GM18867 (cell line): ENCODE data around the gene LSS.
"Not testable (repeated sequence)": the region's sequence is repeated elsewhere in the genome, so short reads cannot be mapped to it uniquely, and the experiment has no call there.

Experiments used
- ATAC-seq: cut with Tn5 transposase; IDR thresholded peaks from one replicate; pipeline ENCODE4 v1.9.1; 2021; ENCODE audit warnings: mild to moderate bottlenecking, moderate library complexity; ENCODE audit not compliant: unreplicated experiment

The LSS gene

DNA sequence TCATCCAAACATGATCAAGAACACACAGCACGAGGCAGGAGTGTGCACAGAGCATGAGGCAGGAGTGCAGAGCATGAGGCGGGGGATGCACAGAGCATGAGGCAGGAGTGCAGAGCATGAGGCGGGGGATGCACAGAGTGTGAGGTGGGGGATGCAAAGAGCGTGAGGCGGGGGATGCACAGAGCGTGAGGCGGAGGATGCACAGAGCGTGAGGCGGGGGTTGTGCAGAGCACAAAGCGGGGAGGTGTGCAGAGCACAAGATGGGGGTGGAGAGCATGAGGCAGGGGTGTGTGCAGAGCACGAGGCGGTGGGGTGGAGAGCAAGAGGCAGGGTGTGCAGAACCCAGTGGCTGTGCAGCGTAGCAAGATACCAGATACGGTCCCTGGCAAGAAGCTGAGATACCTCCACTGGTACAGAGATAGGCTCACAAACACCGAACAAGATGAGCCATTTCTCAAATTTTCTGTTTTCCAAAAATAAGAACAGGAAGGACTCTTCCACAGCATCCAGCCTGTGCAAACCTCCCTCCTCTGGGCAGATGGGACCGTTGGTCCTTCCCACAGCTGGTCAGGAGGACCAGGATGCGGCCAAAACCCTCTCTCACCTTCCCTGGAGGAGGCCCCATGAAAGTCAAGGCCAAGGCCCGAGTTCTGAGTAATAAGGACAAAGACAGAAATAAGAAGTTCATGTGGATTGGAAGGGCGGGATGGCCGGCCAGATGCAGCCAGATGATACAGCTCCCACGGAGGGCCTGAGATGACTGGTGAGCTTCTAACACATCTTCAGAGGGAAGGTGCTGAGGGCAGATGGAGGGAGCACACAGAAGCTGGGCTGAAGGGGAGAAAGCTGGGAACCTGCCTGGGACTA, 56.3 kb downstream of the LSS start:
- no peak for ATAC-seq

DNA sequence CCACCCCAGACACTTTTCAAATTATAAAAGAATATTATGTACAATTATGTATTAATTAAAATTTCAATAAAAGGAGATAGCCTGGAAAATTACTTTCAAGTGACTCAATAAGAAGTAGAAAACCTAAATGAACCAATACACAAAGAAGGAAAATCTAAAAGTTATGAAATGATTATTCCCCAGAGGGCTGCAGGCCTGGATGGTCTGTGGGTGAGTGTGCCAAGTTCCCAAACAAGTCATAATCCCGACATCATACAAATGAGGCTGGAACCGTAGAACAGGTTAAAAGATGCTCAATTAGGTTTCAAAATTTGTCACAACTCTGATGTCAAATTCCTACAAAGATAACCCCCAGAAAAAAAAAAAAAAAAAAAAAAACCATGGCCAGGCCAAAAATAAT, 57.0 kb downstream of the LSS start:
- no peak for ATAC-seq

DNA sequence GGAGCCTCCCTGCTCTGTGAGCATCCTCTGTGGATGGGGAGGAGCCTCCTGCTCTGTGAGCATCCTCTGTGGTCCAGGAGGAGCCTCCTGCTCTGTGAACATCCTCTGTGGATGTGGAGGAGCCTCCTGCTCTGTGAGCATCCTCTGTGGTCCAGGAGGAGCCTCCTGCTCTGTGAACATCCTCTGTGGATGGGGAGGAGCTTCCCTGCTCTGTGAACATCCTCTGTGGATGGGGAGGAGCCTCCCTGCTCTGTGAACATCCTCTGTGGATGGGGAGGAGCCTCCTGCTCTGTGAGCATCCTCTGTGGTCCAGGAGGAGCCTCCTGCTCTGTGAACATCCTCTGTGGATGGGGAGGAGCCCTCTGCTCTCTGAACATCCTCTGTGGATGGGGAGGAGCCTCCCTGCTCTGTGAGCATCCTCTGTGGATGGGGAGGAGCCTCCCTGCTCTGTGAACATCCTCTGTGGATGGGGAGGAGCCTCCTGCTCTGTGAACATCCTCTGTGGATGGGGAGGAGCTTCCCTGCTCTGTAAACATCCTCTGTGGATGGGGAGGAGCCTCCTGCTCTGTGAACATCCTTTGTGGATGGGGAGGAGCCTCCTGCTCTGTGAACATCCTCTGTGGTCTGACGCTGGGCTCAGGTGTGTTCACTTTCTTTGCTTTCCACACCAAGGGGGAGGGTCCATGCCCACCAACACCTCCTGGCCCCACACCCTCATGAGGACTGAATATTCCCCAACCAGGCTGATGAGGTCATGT, 58.0 kb downstream of the LSS start:
- not testable (repeated sequence) for ATAC-seq

DNA sequence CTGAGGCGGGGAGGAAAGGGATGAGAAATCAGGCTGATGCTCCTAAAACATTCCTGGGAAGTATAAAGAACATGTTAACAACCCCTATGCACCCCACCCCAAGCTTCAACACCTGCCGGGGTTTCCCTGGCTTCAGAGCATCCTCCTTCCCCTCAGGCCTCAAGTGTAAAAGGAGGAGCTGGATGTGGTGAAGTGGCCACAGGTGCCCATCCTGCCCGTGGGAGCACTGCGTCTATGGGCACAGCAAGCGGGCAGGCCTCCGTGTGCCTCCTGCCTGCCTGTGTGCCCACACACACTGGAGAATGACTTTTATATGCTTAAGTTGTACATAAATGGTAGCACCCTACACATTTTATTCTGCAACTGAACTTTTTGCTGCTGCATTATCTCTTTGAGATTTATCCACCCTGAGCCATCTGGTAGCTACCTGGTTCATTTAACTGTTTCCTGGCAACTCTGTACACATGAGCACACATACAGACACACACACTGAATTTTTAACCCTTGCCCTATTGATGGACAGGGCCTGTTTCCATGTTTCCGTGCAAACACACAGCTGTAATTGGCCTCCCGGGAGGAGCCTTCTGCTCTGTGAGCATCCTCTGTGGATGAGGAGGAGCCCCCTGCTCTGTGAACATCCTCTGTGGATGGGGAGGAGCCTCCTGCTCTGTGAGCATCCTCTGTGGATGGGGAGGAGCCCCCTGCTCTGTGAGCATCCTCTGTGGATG, 59.8 kb downstream of the LSS start:
- no peak for ATAC-seq

DNA sequence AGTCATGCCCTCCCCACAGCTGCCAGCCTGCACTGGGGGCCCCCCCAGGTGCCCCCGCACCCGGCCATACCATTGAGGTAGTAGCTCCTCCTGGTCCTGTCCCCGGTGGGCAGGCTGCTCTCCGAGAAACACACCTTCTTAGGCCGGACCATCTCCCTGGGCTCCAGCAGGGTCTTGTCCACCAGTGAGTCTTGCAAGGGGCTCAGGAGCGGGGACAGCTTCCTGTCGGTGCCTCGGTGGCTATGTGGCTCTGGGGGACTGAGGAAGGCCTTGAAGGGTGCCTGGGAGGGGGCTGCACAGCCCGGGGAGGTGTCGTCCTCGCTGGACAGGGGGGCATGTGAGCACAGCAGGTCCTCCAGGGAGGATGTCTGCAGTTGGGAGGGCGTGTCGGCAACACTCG, 60.3 kb downstream of the LSS start:
- no peak for ATAC-seq

DNA sequence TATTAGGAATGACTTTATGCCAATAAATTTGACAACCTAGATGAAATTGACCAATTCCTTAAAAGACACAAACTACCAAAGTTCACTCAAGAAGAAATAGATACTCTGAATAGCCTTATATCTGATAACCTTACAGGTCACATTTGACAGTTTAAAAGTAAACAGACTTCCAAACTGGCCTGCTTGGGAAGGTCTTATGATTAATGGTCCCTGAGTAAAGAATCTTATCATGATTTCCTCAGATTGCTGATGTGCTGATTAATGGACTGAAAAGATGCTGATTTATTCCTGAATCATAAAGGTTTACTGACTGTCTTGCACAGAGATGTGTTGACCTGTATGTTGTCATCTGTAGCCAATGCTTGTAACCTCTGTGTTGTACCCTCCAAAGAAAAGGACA, 63.5 kb downstream of the LSS start:
- ATAC-seq: no peak

DNA sequence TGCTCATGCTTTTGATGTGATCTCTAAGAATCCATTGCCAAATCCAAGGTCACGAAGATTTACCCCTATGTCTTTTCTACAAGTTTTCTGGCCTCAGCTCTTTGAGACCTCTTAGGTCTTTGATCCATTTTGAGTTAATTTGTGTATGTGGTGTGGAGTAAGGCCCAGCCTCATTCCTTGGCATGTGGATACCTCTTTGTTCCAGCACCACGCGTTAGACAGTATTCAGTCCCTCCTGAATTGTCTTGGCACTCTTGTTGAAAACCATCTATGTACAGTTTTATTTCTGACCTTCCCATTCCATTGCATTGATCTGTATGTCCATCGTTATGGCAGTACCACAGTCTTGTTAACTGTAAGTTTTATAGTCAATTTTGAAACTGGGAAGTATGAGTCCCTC, 65.2 kb downstream of the LSS start:
- ATAC-seq: no peak

DNA sequence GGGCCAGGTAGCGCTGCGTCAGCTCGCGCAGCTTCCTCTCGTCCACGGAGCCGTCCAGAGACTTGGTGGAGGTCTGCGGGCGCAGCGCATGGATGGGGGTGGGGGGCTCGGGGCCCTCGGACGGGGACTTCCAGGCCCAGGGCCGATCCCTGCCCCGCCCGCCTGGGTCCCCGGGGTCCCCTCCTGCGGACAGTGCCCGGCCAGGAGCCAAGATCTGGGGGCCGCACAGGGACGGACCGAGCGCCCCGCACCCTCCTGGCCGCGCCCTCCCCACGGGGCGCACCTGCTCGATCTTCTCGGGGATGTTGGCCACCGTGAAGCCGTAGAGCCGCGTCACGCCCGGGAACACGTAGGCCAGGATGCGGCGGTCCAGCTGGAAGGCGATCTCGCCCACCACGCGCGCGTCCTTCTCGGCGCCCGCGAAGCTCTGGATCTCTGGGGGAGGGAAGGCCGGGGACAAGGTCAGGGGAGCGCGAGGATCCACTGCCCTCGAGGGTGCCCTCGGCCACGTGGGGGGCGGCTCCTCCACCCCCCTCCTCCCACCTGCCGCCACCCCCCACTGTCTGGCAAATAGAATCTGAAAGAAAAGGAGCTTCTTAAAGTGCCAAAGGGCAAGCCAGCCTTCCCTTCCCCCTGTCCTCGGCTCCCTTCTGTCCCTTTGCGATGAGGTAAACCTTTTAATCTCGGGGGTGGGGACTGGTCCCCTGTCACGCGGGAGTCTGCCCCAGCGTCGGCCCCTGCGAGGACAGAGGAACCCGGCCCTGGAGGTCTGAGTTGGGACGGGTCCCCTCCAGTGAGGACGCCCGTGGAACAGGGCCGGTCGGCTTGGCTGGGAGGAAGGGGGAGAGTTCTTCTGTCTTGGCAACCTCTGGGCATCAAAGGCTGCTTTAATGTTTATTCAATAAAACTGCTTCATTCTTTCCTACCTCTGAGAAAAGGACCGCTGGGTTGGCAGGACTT, 66.7 kb downstream of the LSS start:
- no peak for ATAC-seq

DNA sequence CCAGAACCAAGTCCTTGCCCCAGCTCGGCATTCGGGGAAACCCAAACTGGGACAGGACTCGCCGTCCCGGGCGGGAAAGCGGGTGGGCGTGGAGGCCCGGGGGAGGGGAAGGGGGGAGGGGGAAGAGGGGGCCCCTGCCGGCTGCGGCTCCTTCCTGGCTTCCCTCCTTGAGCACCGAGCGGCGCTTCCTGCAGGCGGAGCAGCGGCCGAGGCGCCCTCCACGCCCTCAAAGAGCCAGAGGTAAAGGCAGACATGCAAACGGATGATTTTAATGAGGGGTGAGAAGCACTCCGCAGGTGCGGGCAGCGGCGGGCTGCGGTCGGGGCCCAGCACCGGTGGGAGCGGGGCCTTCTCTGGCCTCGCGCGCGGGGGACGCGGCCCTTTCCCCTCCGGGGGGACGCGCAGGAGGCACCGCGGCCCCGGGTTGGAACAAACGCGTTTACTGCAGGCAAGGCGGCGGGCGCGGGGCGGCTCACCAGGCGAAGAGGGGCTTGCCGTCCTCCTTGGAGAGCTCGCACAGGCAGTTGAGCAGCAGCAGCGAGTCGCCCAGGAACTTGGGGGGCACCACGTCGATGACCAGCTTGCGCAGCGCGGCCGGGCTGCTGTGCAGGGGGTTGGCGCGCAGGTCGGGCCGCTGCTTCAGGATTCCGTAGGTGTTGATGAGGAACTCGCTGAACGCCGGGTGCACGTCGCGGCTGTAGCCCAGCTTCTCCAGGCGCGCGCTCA, 67.5 kb downstream of the LSS start:
- no peak for ATAC-seq

DNA sequence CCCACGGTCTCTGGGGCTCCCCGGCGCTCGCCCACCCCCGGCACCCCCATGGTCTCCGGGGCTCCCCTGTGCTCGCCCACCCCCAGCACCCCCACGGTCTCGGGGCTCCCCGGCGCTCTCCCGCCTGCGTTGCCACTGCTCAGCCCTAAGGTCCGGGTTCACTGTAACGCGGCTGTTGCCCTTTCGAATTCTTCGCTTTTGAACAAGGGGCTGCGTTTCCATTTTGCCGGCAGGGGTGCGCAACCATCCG, 68.0 kb downstream of the LSS start:
- no peak for ATAC-seq

DNA sequence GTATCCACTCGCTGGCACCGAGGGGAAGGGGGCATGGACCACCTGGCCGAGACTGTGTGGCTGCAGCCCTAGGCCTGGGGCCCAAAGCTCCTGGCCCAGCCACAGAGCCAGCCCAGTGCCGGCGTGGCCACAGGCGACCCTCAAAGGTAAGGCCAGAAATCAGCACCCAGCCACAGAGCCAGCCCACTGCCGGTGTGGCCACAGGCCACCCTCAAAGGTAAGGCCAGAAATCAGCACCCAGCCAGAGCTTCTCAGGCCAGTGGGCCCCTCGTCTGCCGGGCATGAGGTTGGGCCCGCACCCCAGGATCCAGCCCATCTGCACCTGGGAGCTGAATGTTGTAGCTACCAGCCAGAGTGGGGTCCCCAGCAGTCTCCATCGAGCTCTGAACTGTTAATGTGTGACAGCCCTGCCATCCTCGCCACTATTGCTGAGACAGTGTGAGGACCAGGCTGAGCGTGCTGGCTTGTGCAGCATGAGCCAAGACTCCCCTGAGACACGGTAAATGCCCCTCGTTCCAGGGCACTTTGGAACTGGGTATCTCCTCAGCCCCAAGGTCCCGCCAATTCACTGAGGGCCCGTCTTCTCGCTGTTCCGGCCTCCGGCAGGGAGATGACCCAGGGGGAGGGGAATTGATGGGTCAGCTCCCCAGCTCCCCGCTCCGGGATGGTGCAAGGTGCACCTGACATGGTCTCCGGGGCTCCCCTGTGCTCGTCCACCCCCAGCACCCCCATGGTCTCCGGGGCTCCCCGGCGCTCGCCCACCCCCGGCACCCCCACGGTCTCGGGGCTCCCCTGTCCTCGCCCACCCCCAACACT, 68.5 kb downstream of the LSS start:
- ATAC-seq: no peak

DNA sequence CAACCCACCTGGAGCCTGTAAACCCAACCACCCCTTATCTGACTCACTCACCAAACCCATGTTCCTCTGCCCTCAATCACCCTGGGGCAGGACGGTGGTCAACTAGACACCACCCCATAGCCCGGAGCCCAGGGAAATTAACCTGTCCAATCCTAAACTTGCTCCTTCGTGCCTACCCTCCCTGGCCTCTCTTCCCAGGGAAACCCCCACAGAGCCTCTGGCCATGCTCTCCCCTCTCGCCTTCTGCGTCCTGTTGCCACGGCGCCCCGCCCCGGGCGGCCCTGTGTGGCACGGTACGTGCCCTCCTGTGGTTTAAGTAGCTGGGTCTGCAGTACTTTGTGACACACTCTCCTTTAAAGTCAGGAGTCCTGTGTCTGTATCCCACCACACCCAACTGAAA, 69.2 kb downstream of the LSS start:
- ATAC-seq: no peak

DNA sequence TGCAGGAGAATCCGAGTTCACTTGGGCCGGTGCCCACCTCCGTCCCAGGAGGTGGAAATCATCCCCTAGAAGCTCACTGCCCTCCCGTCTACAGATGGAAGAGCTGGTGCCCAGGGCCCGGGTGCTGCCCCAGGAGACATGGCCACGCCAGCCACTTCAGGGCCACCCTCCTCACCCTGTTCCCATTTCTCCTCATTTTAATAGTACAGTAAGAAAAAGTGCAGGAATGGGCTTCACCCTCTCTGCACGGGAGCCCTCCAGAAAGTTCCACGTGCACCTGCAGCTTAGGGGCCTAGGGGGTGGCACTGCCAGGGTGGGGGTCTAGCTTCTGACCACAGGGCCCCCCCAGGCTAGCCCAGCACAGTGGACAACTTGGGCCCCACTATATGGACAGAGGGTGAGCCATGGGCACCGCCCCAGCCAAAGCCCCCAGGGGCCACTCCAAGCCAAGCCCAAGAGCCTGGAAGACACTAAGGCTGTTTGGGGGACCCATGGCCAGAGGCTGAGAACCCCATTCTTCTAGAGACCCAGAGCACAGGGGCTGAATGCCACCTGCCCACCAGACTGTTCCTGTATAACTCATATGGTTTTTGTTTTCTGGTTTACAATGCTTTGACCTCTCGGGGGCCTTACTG, 69.8 kb downstream of the LSS start:
- no peak for ATAC-seq

DNA sequence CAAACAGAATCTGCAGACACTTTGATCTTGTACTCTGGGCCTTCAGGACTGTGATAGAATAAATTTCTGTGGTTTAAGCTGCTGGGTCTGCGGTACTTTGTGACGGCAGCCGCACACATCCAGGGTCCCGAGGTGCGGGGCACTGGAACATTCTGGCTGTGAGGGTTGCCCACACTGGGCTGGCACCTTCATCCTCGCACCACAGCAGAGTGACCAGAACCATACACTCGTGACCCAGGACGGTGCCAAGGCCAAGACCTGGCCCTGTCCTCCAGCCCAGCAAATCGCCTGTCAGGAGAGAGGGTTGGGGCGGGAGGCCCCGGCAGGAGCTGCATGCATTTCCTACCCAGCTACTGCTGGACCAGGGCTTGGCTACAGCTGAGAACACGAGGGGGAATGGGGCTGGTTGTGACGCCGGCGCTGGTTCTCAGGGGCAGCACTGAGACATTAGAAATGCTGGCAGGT, 70.6 kb downstream of the LSS start:
- no peak for ATAC-seq

DNA sequence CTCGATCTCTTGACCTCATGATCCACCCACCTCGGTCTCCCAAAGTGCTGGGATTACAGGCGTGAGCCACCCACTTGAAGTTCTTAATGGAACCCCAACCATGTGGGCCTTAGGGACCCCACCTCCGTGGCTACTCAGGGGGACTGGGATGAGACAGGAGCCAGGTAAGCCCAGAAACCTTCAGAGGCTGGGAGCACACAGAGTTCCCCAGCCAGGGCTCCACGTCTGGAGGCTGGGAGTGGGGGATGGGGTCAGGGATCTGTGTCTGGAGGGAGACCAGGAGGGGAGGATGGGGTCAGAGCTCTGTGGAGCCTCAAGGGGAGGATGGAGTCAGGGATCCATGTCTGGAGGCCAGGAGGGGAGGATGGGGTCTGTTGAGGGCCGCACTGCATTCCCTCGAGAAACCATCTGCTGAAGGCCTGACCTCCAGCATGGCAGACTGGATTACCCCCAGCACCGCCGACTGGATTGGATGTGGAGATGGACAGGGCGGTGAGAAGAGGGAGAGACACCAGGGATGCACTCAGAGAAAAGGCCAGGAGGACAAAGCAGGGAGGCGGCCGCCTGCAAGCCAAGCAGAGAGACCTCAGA, 71.1 kb downstream of the LSS start:
- ATAC-seq: no peak

DNA sequence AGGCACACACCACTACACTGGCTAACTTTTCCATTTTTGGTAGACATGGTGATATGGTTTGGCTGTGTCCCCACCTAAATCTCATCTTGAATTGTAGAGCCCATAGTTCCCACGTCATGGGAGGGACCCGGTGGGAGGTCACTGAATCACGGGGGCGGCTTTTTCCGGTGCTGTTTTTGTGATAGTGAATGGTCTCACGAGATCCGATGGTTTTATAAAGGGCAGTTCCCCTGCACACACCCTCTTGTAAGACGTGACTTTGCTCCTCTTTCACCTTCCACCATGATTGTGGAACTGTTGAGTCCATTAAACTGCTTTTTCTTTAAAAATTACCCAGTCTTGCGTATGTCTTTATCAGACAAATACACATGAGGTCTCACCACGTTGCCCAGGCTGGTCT, 71.9 kb downstream of the LSS start:
- no peak for ATAC-seq

DNA sequence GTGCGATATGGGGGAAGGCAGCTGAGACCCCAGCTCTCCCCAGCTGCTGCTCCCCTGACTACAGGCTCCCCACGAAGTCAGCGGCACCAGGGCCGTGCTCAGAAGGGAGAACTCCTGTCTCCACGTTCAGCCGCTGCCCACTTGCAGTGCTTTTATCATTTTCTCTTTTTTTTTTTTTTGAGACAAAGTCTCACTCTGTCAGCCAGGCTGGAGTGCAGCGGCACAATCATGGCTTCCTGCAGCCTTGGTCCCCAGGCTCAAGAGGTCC, 72.3 kb downstream of the LSS start:
- ATAC-seq: no peak

DNA sequence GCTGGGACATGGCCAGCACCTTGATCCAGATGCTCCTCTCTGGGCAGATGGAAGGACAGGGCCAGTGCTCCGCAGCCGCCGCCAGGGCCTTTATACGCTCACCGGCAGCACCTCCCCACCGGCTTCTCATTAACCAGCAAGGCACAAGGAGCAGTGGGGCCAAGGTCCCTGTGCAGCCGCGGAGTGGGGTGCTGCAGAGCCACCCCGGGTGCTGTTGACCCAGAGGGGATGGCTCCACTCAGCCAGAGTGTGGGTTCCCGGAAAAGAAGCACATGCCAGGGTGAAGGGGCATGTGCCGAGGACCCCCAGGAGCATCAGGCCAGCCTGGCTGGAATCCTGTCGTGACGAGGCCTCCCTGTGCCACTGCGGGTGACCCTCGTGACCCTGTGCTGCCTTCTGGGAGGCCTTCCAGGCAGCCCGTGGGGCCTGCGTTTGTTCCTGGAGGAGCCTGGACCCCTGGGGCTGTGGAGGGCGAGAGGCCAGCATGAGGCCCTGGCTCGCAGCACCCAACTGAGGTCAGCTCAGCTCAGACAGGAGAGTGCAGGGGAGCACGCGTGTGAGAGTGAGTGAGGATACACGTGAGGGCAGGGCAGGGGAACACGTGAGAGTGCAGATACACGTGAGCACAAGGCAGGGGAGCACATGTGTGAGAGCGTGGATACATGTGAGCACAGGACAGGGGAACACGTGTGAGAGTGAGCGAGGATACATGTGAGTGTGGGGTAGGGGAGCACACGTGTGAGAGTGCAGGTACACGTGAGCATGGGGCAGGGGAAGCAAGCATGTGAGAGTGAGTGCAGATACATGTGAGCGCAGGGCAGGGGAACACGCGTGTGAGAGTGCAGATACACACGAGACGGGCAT, 72.8 kb downstream of the LSS start, which contains the start of gene FTCD:
TSS of gene FTCD (minus strand) at position 66 of the 864 bp plus-strand sequence. CDS start at position 10, 56 bp downstream.
- ATAC-seq: no peak
